ENCODE results near the gene TDRD1.

DNA sequence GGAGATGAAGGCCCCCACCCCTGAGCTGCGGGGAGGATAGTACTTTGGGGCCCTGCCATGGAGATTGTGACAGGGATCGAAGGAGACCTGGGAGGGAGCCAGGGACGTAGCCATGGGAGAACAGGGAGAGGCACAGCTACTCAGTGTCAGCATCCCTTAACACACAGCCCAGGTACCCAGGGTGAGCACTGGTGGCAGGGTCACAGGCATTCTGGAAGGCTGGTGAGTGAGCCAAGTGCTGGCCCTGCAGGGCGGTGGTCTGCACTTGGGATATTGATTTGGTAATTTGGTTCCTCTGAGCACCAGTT, 99.7 kb downstream of the TDRD1 start:
- no peak for TF ChIP-seq POLR2A (IDR thresholded peaks at IDR 0.05)
- TF ChIP-seq, protein P1, sequence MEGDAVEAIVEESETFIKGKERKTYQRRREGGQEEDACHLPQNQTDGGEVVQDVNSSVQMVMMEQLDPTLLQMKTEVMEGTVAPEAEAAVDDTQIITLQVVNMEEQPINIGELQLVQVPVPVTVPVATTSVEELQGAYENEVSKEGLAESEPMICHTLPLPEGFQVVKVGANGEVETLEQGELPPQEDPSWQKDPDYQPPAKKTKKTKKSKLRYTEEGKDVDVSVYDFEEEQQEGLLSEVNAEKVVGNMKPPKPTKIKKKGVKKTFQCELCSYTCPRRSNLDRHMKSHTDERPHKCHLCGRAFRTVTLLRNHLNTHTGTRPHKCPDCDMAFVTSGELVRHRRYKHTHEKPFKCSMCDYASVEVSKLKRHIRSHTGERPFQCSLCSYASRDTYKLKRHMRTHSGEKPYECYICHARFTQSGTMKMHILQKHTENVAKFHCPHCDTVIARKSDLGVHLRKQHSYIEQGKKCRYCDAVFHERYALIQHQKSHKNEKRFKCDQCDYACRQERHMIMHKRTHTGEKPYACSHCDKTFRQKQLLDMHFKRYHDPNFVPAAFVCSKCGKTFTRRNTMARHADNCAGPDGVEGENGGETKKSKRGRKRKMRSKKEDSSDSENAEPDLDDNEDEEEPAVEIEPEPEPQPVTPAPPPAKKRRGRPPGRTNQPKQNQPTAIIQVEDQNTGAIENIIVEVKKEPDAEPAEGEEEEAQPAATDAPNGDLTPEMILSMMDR (IDR thresholded peaks at IDR 0.05), result no peak

Measured in body of pancreas (tissue), 4 donors.